DMS 273 (cell line): Measurements from ENCODE around the gene MIB2.
A peak's percentile ranks its signal among the peaks of the same experiment; 100 is the strongest.
"Not testable (repeated sequence)": the region's sequence is repeated elsewhere in the genome, so short reads cannot be mapped to it uniquely, and the experiment has no call there.

ENCODE experiments used
- DNase-seq: peaks from one replicate; lab custom pipeline; 2025; ENCODE audit not compliant: unreplicated experiment; lab: John Stamatoyannopoulos, UW

Gene MIB2

GRCh38 chr1:1615256-1616044, at the start of gene MIB2:
Gene MIB2 (plus strand): TSS chr1:1615500. CDS start chr1:1623453, 7,953 bp downstream.
- DNase-seq = peak; percentile 99

GRCh38 chr1:1567152-1567875, 48.0 kb upstream of the MIB2 start:
- no peak for DNase-seq

- no peak for DNase-seq
Observed at GRCh38 chr1:1567891-1568291, 47.4 kb upstream of the MIB2 start.

GRCh38 chr1:1569341-1569740, 46.0 kb upstream of the MIB2 start:
- no peak for DNase-seq

DNA sequence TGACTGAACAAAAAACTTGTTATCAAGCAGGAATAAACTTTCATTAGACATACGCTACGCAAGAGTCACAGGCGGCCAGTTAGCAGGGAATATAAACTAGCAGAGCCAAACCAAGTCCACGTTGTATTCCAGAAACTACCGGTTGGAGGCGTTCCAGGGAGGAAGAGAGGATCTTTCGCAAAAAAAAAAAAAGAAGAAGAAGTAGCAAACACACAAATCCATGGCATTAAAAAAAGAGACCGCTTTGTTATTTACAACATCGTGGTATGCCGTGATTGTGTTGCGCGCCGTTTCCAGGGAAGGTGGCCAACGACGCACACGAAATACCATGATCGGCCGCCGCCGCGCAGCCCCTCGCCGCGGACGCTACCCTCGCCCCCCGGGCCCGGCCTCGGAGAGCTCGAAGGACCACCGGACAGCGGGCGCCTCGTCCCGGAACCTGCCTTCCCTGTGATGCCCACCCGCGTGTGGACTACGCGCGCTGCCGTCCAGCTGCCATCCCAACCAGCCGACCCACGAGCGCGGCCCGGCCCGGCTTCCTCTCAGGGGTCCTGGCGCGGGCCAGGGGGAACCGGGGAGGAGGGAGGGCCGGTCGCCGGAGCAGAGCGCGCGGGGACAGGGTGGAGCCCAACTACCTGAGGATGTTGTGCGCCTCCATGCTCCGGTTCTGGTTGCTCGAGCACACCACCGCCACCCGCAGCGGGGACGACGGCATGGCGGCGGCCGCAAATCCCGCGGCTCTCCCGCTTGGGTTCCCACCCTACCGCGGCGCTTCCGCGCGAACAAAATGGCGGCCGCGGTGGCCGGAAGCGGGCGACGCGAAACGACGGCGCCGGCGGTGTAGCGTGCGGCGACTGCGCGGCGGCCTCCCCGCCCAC, 41.2 kb upstream of the MIB2 start:
- DNase-seq = peak; percentile 94

DNA sequence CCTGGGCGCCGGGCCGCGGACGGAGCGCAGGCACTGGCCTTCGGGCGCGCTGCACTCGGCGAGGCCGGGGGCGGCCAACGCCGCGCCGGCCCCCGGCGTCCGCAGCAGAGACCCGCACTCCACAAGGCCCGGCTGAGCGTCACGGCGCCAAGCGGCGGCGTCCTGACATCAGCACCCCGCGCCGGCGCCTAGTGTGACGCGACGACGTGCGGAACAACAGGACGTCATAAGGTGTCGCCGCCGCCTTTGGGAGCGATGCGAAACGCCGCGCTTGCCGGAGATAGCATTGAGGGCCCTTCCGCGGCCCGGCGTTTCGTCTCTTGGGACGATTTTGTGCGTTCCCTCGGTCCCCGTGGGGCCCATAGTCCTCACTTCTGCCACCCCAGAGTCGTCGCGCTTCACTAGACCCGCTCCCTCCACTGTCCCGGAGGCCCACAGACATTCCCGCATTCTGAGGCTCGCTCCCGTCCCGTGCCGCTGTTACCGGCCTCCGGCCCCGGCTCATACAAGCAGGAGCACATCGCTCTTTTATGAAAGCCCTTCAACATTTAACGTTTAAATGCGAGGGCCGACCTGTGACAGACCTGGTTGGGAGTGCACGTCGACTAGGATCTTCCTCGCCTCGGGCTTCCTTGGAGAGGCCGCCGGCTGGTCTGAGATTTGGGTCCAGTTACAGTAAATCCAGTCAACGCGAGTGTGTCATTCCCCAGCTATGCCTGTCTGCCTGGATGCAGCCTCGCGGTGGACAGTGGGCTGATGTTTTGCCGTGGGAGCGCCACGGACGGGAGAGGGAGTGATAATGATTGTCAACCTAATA, 40.4 kb upstream of the MIB2 start, which contains the start of gene SSU72:
Gene SSU72 (minus strand): TSS at position 143 of the 817 bp plus-strand sequence. CDS start 306 bp downstream, outside the sequence.
- DNase-seq = peak; percentile 96

DNA sequence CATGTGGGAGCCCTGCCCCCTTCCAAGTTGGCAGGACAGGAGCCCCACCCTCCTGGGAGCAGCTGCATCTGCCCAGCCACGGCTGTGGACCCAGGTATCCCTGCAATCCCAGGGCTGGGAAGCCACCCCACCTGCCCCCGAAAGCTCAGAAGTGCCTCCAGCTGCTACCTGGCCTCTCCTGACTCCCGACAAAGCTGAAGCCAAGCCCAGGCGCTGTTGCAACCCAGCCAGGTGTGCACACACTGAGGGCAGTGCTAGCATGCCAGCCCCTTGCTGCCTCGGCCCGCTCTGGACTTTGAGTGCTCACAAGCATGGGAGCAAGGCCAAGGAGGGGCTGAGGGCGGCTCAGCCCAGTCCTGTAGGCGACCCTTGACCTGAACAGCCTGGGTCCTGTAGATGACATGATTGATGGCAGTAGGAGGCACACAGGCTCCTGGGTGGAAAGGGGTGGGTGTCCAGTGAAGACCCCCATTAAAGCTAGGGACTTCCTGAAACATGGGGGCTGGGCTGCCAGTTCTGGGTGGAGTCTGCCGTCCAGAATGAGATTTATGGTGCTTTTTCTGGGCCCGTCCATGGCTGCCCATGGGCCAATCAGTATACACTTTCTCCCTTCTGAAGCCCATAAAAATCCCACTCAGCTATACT, 37.8 kb upstream of the MIB2 start:
- peak; percentile 53 for DNase-seq

GRCh38 chr1:1578371-1578940, 36.8 kb upstream of the MIB2 start:
- no peak for DNase-seq

DNA sequence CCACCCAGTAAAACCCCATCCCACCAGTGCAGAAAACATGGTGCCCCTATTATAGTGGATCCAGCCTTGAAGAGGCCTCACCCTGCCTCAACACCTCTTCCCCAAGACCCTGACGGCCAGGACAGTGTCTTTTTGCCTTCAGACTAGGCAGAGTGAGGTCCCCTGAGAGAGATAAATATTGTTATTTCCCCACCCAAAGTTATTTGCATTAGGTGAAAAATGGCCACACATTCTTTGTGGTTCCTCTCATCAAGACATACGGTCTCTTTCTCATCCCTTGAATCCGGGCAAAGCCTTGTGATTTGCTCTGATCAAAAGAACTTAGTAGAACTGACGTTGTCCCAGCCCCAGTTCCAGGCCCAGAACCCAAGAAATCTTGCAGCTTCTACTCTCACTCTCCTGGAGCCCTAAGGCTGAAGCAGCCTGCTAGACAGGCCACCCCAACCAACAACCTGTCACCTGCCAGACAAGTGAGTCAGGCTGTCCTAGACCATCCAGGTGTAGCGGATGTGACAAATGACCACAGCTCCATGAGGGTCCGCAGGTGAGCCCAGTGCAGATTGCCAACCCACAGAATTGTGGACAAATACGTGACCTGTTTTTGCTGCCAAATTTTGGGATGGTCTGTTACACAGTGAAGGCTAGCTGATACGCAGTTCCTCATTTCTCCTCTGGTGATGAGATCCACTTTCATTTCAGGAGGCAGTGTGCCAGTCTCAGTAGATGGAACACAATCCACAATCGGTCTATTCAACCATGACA, 32.5 kb upstream of the MIB2 start:
- no peak for DNase-seq

DNA sequence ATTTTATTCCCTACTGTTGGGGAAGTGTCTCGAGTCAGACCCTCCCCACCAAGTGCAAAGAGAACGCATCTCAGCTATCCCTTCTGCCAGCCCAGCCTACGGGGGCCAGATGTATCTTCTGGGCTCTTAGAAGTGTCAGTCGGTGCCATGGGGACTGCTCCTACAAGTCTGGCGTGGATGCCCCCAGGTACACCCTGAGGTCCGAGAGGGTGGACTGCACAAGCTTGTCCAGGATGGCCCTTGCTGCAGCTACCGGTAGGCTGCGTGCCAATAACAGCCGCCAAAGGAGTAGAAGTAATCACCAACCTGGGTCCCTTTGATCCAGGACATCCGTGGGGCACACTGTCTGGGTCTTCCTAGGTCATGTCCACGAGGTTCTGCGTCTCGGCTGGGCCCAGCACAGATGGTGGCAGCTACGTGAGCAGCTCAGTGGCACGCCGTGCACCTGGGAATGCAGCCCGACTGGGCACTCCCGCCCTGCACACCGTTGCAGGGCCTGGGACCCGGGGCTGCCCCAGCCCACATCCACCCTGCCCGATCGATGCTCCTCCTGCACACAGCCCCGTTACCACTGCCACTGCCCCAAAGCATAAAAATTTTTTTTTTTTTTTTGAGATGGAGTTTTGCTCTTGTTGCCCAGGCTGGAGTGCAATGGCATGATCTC, 31.8 kb upstream of the MIB2 start:
- DNase-seq = no peak

GRCh38 chr1:1591452-1591851, 23.8 kb upstream of the MIB2 start:
- peak; percentile 38 for DNase-seq

DNA sequence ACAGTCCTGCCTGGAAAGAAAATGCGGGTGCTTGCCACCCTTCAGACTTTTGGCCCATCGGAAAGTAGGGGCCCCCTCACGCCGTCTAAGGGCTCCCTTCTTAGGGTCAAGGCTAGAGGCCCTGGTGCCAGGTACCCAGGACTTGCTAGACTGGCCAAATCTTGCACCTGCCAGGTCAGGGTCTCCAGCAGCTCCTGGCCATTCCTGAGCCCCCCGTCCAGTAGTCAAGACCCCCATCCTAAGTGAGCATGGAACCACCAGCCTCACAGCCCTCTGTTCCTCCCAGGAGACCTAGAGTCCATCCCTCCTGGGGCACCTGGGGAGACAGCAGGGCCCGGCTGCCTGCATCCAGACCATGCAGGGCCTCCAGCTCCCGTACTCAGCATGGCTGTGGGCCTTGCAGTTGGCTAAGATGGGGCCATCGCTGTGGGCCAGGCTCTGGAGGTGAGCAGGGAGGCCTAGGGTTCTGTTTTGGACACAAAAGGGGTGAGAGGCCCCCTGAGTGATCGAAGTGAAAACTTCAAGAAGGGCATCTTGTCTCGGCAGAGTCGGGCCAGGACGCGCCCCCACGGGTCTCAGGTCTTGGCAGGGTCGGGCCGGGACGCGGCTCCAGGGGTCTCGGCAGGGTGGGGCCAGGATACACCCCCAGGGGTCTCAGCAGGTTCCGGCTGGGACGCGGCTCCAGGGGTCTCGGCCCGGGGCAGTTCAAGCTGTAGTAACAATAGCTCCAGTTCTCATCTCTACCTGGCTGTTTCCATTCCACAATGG, 21.3 kb upstream of the MIB2 start:
- no peak for DNase-seq

DNA sequence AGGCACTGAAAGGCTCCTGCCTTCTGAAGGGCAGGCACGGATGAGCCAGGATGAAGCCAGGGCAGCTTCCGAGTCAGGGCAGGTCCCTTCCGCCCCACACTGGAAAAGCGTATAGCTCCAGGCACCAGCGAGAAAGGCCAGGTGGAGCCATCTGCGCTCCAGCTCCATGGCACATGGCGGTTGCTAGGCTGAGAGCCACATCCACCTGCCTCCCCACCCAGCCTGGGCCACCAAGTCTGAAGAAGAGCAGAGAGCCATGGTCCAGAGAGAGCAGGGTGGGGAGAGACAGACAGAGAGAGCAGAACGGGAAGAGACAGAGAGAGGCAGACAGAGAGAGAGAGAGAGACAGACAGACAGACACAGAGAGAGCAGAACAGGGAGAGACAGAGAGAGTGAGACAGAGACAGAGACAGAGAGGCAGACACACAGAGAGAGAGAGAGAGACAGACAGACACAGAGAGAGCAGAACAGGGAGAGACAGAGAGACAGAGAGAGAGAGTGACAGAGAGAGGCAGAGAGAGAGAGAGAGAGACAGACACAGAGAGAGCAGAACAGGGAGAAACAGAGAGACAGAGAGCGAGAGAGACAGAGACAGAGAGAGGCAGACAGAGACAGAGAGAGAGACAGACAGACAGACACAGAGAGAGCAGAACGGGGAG, 20.6 kb upstream of the MIB2 start:
- DNase-seq = peak; percentile 78

- DNase-seq = not testable (repeated sequence)
Observed at GRCh38 chr1:1595341-1595740, 20.0 kb upstream of the MIB2 start.

- no peak for DNase-seq
Observed at GRCh38 chr1:1596493-1597274, 18.6 kb upstream of the MIB2 start.

DNA sequence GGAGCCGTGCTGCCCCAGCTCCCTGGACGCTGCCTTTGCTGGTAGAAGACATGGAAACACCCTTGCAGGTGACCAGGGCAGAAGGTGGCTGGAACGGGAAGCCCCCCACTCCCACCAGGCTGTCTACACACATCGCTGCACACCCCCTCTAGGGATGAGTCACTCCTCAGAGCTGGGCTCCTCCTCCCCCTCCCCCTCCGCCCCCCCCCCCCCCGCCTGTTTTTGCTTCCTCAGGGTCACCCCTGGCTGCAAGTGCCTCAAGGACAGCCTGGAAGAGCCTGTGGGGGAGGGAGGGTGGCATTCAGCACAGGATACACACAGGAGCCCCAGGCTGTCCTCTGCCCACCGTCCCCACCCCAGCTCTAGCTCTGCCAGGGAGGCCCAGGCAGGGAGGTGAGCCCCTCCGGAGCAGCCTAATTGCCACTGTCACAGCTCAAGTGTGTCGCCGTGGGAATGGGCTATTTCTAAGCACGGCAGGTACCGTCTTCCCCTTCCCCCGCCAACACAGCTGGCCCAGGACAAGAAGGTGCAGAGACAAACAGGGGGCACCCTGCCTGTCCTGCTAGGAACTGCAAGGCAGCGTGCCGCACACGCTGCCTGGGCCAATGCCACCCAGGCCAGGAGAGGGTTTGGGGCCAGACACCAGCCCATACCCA, 17.9 kb upstream of the MIB2 start:
- DNase-seq = peak; percentile 83
